ENCODE results near the gene CFAP206.
A peak's percentile ranks its signal among the peaks of the same experiment; 100 is the strongest.

CFAP206 gene

GRCh38 chr6:87391334-87391733 is 16.4 kb upstream of the CFAP206 start:
- DNase-seq (ENCODE audit: low spot score): peak; percentile 51
- peak; percentile 67 for TF ChIP-seq CTCF (IDR thresholded peaks at IDR 0.05; ENCODE audit: borderline replicate concordance, control extremely low read depth, extremely low read depth, insufficient read depth, missing control alignments)
- in situ Hi-C loops (cut with MboI; ENCODE audit: low sequenced_read_pairs, unreplicated experiment): loop anchor here (10.0 to 25.0 kb wide), 3 partner anchors 257 to 1471 kb away; no protein-coding TSS in a partner anchor

DNA sequence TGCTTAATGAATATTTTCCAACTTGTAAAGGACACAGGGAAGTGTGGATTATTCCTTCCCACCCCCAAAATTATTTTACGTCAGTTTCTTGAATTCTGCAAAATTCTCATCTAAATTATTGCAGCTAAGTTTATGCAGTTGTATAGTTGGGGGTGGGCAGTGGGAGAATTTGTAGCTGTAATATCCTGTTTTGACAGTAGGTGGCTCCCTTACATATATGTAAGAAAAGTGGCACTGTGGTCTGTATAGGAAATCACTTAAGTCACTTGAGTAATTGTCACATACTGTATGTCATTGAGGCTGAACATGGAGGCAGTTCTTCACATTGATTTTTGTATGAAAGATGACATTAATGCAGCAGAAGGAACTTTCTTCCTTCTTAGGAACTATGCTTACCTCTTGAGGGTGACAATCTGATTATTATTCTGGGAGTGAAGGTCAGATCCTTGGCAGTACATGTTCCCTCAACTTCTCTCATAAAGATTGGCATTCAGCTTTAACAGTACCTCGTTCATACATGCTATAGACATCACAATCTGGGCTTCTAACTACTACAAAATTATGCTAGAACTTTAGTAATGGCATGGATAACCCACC is 14.6 kb upstream of the CFAP206 start:
- peak; percentile 41 for DNase-seq (ENCODE audit: low spot score)
- in situ Hi-C loops (cut with MboI; ENCODE audit: low sequenced_read_pairs, unreplicated experiment): loop anchor here (10.0 to 25.0 kb wide), 3 partner anchors 258 to 1469 kb away; no protein-coding TSS in a partner anchor
- peak; percentile 69 for TF ChIP-seq CTCF (IDR thresholded peaks at IDR 0.05; ENCODE audit: borderline replicate concordance, control extremely low read depth, extremely low read depth, insufficient read depth, missing control alignments)

DNA sequence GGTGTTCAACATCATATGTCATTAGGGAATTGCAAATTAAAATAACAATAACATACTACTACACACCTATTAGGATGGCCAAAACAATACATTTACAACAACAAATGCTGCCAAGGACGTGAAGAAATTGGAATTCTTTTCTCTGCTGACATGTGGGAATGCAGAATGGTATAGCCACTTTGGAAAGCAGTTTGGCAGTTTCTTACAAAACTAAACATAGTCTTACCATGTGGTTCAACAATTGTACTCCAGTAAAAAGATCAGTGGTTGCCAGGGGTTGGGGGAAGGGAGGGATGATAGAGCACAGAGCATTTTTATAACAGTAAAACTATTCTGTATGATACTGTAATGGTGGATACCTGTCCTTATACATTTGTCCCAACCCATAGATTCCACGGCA is 12.3 kb upstream of the CFAP206 start:
- no peak for TF ChIP-seq CTCF (IDR thresholded peaks at IDR 0.05; ENCODE audit: borderline replicate concordance, control extremely low read depth, extremely low read depth, insufficient read depth, missing control alignments)
- in situ Hi-C loops (cut with MboI; ENCODE audit: low sequenced_read_pairs, unreplicated experiment): loop anchor here (10.0 to 25.0 kb wide), 3 partner anchors 261 to 1467 kb away; no protein-coding TSS in a partner anchor
- DNase-seq (ENCODE audit: low spot score): no peak

DNA sequence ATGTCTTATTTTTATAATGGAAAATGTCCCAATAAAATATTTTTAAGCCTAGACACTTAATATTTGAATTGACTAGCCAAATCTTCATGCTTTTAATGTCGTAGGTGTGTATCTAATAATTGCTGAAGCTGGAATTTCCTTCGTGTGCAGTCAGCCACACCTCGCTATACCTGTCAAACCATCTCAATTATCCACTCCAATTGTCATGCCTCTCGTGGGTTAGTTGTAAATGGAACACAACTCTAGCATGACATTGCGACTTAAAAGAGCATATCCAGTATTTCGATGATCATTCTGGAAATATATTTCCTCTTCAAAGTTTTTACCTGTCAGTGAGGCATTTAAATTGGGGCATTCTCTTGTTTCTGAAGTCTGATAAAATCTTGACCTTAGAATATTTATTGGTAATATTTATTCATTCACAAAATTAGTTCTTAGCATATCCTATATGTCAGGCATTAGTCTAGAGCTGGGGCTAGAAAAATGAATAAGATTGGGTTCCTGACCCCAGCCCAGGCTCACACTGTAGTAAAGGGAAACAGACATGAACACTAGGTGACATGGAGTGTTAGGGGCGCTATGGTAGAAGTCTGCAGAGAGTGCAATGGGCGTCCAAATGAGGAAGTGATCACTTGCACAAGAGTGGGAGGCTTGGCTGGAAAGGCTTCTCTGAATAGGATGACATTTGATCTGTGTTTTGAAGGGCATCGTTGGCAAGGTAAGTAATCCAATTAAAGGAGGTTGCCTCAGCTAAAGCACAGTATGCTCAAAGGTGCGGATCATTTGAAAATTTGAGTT is 11.0 kb upstream of the CFAP206 start:
- peak; percentile 36 for DNase-seq (ENCODE audit: low spot score)
- in situ Hi-C loops (cut with MboI; ENCODE audit: low sequenced_read_pairs, unreplicated experiment): loop anchor here (10.0 to 25.0 kb wide), 3 partner anchors 262 to 1466 kb away; no protein-coding TSS in a partner anchor
- no peak for TF ChIP-seq CTCF (IDR thresholded peaks at IDR 0.05; ENCODE audit: borderline replicate concordance, control extremely low read depth, extremely low read depth, insufficient read depth, missing control alignments)

DNA sequence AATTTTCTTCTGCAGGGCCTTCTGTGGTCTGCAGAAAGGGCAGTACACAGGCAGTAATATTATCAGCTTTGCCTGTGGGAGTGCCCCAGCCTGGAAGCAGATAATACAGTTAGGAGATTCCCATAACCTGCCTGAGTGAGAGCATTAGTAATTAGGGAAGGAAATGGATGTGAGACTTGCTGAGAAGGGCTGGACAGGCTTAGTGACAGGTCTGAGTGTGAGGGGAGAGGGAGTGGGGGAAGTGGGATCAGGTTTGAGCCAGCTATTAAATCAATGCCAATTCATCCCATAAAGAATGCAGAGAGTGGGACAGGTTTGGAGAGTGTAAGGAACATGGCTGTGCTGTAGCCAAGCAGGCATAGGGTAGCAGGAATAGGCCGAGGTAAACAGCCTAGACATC is 10.1 kb upstream of the CFAP206 start:
- in situ Hi-C loops (cut with MboI; ENCODE audit: low sequenced_read_pairs, unreplicated experiment): loop anchor here (10.0 to 25.0 kb wide), 3 partner anchors 263 to 1465 kb away; no protein-coding TSS in a partner anchor
- no peak for DNase-seq (ENCODE audit: low spot score)
- TF ChIP-seq CTCF (IDR thresholded peaks at IDR 0.05; ENCODE audit: borderline replicate concordance, control extremely low read depth, extremely low read depth, insufficient read depth, missing control alignments): no peak

DNA sequence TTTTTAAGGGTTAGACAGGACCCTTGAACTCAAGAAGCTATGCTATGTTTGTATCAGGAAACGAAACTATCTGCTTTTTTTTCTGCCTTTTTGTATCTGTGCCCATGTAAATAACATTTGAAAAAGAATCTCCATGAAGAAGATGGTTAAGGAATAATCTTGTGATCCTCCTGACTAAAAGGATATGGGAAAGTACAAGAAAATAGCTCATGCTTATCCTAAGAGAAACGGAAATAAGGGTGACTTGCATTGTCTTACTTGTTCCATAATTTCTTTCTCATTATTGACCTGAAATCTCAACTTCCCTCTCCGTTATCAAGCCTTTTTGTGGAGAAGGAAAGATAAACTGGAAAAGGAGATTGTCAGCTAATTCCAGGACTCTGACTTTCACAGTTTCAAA is 5.9 kb upstream of the CFAP206 start:
- DNase-seq (ENCODE audit: low spot score): no peak
- in situ Hi-C loops (cut with MboI; ENCODE audit: low sequenced_read_pairs, unreplicated experiment): no loop called here
- TF ChIP-seq CTCF (IDR thresholded peaks at IDR 0.05; ENCODE audit: borderline replicate concordance, control extremely low read depth, extremely low read depth, insufficient read depth, missing control alignments): no peak
